T47D (cell line): Measurements from ENCODE around the gene MARK3.

ENCODE experiments used
- DNase-seq, 2 experiments: peaks; one replicate each; pipeline versions ENCODE4 v3.0.0 to v3.0.0-alpha.2; 2011 to 2012; ENCODE audit warnings: low read depth in 1 of 2, low spot score in 1 of 2
- JUND ChIP-seq: IDR thresholded peaks from 2 replicates; pipeline ENCODE4 v1.6.1; 2012; ENCODE audit warnings: low read depth
- in situ Hi-C: cut with HindIII; loops from 2 replicates; pipeline ENCODE4 v1.10.0; 2016; ENCODE audit warnings: low sequenced_read_pairs, low pct_unique_long_range_greater_than_20kb

The MARK3 gene

DNA sequence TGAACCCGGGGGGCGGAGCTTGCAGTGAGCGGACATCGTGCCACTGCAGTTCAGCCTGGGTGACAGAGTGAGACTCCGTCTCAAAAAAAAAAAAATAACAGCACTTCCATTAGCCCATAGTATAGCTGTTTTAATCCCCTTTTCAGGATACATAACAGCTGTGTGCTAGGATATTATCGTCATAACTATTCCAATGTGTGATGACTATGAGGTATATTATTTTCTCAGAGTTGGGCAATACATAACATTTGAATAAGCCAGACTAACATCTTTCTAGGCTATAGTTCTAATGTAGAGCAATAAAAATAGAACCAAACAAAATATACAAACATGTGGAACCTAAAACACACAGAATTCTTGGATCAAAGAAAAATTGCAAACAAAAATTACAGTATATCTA is 57.1 kb downstream of the MARK3 start:
- in situ Hi-C loops: no loop called here
- no peak for TF ChIP-seq JUND
- no peak for DNase-seq

DNA sequence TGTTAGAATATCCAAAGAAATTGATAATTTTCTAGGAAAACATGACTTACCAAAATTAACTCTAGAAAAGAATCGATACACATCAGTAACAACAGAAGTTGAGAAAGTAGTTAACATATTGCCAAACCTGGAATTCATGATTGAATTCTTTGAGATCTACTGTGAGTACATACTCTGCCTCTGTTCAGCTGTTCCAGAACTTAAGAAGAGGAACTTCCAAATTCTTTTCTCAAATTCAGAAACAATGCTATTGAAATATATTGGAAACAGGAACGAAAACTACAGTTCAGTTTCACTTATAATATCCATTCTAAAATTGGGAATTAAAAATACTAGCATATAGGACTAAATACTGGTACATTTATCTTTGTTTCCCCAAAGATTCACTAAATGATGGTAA is 57.9 kb downstream of the MARK3 start:
- in situ Hi-C loops: no loop called here
- no peak for DNase-seq
- no peak for TF ChIP-seq JUND

DNA sequence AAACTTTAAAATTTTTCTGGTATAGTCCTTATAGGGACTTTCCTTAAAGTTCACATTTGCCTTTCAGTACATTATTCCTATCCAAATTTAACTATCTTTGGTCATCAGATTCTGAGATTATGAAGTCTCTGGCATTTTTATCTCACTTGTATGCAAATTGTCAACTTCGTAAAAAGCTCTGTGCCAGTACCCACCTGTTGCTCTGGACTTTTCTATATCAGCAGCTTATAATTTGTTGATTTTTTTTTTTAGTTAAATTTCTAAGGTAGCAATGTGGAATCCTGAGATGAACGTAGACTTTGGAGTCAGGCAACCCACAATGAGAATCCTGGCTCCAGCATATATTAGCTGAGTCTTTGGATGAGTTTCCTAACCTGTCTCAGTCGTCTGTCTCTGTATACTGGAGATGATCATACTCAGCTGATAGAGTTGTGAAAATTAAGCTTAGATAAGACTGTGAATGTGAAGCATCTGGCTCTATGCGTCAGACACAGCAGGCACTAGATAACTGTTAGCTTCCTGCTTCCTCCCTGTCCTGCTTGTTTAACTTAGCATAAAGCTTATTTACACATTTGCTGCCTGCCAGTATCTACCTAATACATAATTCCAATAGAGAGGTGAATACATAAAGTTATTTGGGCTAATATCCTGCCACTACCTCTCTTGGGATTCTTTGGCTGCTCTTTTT is 59.8 kb downstream of the MARK3 start:
- DNase-seq: no peak
- no peak for TF ChIP-seq JUND
- in situ Hi-C loops: no loop called here

DNA sequence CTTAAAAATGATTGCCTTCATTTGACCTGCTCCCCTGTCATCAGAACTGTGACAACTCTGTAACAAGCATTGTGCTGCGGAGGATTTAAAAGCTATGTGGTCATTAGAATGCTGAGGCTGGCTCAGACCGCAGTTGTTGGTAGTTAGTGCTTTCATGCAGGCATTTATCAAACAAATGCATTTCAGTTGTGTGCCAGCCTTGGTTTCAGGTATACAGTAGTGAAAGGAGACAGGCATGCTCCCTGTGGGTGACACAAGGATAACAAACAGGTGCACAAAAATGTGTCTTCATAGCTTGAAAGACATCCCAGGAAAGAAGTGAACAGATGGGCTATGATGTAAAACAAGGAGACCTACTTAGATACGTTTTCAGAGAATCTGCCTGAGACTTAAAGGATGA is 60.6 kb downstream of the MARK3 start:
- no peak for TF ChIP-seq JUND
- no peak for DNase-seq
- in situ Hi-C loops: no loop called here

DNA sequence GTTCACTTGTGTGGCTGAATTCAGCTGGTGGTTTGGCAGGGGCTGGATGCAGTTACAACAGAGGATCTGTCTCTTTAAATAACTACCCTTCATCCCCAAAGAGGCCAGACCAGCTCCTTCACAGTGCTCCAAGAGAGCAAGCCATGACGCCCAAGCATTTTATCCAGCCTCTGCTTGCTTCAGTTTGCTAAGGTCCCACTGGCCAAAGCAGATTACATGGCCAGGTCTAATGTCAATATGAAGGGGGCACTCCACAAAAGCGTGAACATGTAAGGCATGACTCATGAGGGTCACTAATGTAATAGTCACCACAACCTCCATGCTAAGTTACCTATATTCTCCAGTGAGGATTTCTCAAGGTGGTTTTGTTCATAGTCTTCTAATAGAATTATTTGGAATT is 62.9 kb downstream of the MARK3 start:
- in situ Hi-C loops: no loop called here
- TF ChIP-seq JUND: no peak

DNA sequence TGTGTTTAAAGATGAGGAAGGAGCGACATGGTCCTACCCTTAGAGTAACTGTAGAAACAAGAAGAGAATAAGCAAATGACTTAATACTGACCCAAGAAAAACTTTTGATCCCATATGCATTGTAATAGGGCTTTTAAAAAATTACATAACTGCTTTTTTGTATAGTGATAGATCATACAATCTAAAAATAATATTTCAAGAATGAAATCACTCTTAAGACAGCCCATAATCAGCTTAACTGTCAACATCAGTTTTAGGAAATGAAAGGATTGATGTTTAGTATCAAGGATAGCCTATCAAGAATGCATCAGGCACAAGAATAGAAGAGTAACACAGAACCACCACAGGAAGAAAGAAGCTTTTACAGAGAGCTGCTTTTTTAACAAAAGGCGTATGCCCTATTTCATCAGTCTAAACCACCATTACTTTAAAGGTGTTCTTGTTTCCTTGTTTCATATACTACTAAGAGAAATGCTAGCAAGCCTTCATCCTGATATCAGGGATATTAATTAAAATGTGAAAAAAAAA is 64.5 kb downstream of the MARK3 start:
- in situ Hi-C loops: no loop called here
- DNase-seq: no peak
- TF ChIP-seq JUND: no peak

More for the DNA sequence above, 62.9 kb downstream of the MARK3 start:
- DNase-seq: no peak

DNA sequence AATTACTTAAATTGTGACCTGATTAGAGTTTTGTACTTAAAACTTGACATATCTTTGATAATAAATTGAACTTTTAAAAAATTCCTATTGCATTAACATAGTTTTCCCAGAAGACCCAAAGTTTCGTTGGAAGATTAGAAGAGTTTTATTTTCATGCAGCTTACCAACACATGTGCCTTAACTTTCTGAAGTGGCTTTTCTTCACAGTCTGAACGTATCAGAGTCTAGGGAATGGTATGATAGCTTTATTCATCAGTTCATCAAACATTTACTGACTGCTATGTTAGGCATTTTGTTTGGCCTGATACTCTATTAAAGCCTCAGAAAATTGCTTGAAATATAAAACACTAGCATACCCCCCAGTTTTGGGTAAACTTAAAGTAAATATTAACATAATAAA is 65.2 kb downstream of the MARK3 start:
- no peak for DNase-seq
- in situ Hi-C loops: no loop called here
- no peak for TF ChIP-seq JUND

DNA sequence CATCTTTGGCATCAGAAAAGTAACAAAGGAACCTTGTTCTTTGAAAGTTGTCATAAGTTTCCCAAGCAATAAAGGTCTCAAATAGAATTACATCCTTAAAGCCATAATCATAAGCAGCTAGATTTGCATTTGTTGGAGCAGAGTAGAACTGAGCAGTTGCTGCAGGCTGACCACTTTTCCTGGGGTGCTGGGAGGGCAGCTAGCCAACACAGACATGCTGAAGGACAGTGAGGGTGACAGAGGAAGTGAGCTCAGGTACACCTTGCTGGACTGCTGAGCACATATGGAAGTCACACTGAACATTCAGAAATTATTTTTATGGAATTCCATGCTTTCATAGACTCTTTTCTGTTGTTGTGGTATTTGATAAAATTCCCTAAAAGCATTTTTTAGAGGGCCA is 66.2 kb downstream of the MARK3 start:
- in situ Hi-C loops: no loop called here
- no peak for TF ChIP-seq JUND
- DNase-seq: no peak

DNA sequence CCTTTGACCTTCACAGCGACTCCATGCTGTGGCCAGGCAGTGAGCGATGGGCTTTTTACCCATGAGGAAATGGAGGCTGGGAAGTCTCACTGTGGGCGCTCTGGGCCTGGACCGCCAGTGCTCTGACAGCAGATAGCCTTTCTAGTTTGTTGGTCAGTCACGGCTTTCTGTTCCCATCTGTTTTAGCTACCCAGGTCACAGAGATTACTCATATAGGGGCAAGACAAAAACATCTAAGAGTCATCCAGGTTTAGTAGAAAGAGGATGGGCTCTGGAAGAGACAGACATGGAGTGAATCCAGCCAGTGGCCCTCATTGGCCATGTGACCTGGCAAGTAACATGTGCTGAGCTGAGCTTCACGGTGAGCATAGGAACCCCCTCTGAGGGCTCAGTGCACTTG is 68.6 kb downstream of the MARK3 start:
- in situ Hi-C loops: no loop called here
- no peak for DNase-seq
- no peak for TF ChIP-seq JUND

DNA sequence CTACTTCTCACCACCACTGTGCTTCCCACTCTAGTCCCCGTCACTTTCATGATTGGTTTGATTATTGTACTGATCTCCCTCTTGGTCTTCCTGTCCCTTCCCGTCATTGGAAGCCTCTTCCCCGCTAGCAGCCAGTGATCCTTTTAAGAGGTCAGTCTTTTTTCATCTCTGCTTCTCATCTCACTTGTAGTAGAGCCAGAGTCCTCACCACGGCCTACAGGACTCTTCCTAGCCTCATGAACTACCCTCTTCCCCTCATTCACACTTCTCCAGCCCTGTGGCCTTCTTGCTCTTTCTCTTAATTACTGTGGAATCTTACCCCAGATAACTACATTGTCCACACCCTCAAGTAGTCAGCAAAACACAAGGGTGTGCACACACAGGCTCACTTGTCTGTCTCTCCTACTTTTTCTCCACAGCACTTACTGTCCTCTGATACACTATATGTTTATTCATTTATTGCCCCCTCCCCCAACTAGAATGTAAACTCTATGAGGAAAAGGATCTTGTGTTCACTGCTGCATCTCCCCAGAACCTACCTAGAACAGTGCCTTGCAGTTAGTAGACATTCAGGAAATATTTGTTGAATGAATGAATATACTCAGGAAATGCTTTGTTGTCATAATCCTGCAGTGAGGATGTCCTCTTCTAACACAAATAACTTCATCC is 71.1 kb downstream of the MARK3 start:
- TF ChIP-seq JUND: no peak
- no peak for DNase-seq
- in situ Hi-C loops: no loop called here

DNA sequence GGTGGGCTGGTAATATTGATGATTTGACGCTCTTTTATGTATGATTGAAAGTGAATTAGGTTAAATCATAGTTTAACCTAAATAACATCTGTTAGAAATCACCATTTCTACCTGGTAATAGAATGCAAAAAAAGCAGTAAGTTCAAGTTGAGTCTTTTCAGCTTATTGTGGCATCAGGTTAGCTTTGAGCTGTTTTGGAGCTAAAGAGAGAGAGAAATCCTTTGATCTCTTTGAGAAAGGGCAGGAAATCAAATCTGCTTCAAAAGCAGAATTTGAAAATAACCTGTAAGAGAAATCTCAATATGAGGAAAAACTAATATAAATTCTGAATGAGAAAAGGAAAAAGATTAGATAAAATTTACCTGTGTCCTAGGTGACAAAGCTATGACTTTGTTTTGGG is 75.2 kb downstream of the MARK3 start:
- no peak for TF ChIP-seq JUND
- in situ Hi-C loops: no loop called here
- no peak for DNase-seq

DNA sequence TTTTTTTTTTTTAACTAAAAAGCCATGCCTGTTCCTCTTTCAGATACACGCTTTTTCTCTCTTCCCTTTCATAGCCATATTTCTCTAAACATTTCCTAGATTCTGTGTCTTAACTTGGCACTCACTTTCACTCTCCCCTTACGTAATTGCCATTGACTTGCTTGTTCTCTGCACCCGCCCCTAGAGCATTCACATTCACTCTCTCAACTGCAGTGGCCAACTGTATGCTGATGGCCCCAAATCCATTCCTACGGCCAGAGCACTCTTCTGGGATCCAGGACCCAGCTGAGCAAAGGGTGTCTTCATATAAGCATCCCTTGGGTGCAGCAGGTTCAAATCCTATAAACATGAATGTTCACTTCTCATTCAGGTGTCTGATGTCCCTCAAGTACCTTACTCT is 77.9 kb downstream of the MARK3 start:
- TF ChIP-seq JUND: no peak
- in situ Hi-C loops: no loop called here
- DNase-seq: no peak

DNA sequence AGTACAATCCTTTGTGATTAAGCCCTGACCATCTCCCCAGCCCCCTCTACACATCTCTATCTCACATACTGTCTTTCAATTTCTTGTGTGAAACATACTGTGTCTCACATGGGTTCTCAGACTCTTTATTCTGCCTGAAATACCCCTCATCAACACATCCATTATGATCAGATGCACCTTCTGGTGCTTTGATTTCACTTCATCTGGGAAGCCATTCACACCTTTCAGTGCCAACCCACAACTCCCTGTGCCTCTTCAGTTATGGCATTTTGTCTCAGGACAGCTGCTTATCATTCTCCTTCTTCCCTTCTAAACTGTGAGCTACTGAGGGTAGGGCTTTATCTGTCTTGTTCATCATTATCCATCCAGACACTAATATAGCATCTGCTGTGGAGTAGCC is 78.6 kb downstream of the MARK3 start:
- TF ChIP-seq JUND: no peak
- in situ Hi-C loops: no loop called here
- no peak for DNase-seq
